Liver (tissue), 9 donors: Measurements from ENCODE around the gene CFTR. TPM values are rescaled to one million over a fixed set of nuclear protein-coding genes. Genes with fewer than 3 reads are reported as not detected.

ENCODE experiments used
- DNase-seq: peaks from one replicate; pipeline ENCODE4 v3.0.0-alpha.2; 2017; ENCODE audit warnings: low spot score
- H3K27ac ChIP-seq, 2 donors: one replicate each; pipeline ENCODE4 v1.7.0; 2013; ENCODE audit warnings: inconsistent platforms in 2 of 2, low read length in 2 of 2, control low read depth in 1 of 2, low read depth in 1 of 2, mild to moderate bottlenecking in 1 of 2
- H3K27me3 ChIP-seq, 4 donors: one replicate each; pipeline versions ENCODE4 v1.6.1 to v1.7.0; 2013; ENCODE audit warnings: low read length in 3 of 4, inconsistent platforms in 1 of 4, mild to moderate bottlenecking in 1 of 4, moderate library complexity in 1 of 4; ENCODE audit not compliant: control insufficient read depth in 4 of 4, insufficient read depth in 4 of 4
- H3K36me3 ChIP-seq, 4 donors: one replicate each; pipeline versions ENCODE4 v1.6.1 to v1.7.0; 2013; ENCODE audit warnings: low read length in 3 of 4, mild to moderate bottlenecking in 3 of 4, low read depth in 1 of 4, moderate library complexity in 1 of 4; ENCODE audit not compliant: control insufficient read depth in 4 of 4, insufficient read depth in 3 of 4
- H3K4me1 ChIP-seq, 4 donors: one replicate each; pipeline versions ENCODE4 v1.6.1 to v1.7.0; 2013; ENCODE audit warnings: low read length in 3 of 4, mild to moderate bottlenecking in 3 of 4, moderate library complexity in 1 of 4; ENCODE audit not compliant: control insufficient read depth in 4 of 4, insufficient read depth in 4 of 4
- H3K4me3 ChIP-seq, 3 donors: one replicate each; pipeline versions ENCODE4 v1.6.1 to v1.7.0; 2013; ENCODE audit warnings: low read length in 3 of 3, control low read depth in 1 of 3, low read depth in 1 of 3, mild to moderate bottlenecking in 1 of 3
- H3K9ac ChIP-seq, 2 donors: one replicate each; pipeline ENCODE4 v1.7.0; 2013; ENCODE audit warnings: low read length in 2 of 2, mild to moderate bottlenecking in 2 of 2, moderate library complexity in 2 of 2, control low read depth in 1 of 2, low read depth in 1 of 2
- H3K9me3 ChIP-seq, 4 donors: one replicate each; pipeline versions ENCODE4 v1.6.1 to v1.7.0; 2013; ENCODE audit warnings: low read length in 3 of 4; ENCODE audit not compliant: control insufficient read depth in 4 of 4
- ATF3 ChIP-seq: IDR thresholded peaks from 2 replicates; pipeline ENCODE4 v1.6.1; 2016; ENCODE audit warnings: antibody characterized with exemption
- CTCF ChIP-seq: fragments of 150-350 bp; IDR thresholded peaks from 2 replicates; pipeline ENCODE4 v1.5.1; 2017; ENCODE audit warnings: improper control_type of control experiment, low read depth, low read length; ENCODE audit not compliant: missing input control
- EGR1 ChIP-seq, 2 donors: IDR thresholded peaks; 2 replicates each; pipeline ENCODE4 v1.6.1; 2016 to 2018; ENCODE audit warnings: antibody characterized with exemption in 2 of 2, low read depth in 2 of 2
- FOXA1 ChIP-seq: IDR thresholded peaks from 2 replicates; pipeline ENCODE4 v1.6.1; 2016; ENCODE audit warnings: antibody characterized with exemption
- FOXA2 ChIP-seq: IDR thresholded peaks from 2 replicates; pipeline ENCODE4 v1.6.1; 2016; ENCODE audit warnings: antibody characterized with exemption
- GABPA ChIP-seq, 2 donors: IDR thresholded peaks in 1 of 2; conservative IDR thresholded peaks in 1 of 2; 2 replicates each; pipeline ENCODE4 v1.6.1; 2016; ENCODE audit warnings: antibody characterized with exemption in 2 of 2, mild to moderate bottlenecking in 1 of 2, moderate library complexity in 1 of 2
- HNF4A ChIP-seq, 2 donors: conservative IDR thresholded peaks; 2 replicates each; pipeline ENCODE4 v1.6.1; 2016; ENCODE audit warnings: antibody characterized with exemption in 2 of 2, mild to moderate bottlenecking in 2 of 2
- HNF4G ChIP-seq: IDR thresholded peaks from 2 replicates; pipeline ENCODE4 v1.6.1; 2016; ENCODE audit warnings: antibody characterized with exemption
- JUND ChIP-seq, 2 donors: IDR thresholded peaks; 2 replicates each; pipeline ENCODE4 v1.6.1; 2016; ENCODE audit warnings: antibody characterized with exemption in 2 of 2
- MAX ChIP-seq: IDR thresholded peaks from 2 replicates; pipeline ENCODE4 v1.6.1; 2016; ENCODE audit warnings: antibody characterized with exemption
- NR2F2 ChIP-seq: IDR thresholded peaks from 2 replicates; pipeline ENCODE4 v1.6.1; 2016; ENCODE audit warnings: antibody characterized with exemption
- RAD21 ChIP-seq, 2 donors: IDR thresholded peaks; 2 replicates each; pipeline ENCODE4 v1.6.1; 2016; ENCODE audit warnings: antibody characterized with exemption in 2 of 2, mild to moderate bottlenecking in 2 of 2
- REST ChIP-seq: IDR thresholded peaks from 2 replicates; pipeline ENCODE4 v1.6.1; 2016; ENCODE audit warnings: antibody characterized with exemption, mild to moderate bottlenecking
- RXRA ChIP-seq, 2 donors: IDR thresholded peaks; 2 replicates each; pipeline ENCODE4 v1.6.1; 2017 to 2018; ENCODE audit warnings: antibody characterized with exemption in 2 of 2, mild to moderate bottlenecking in 1 of 2
- SP1 ChIP-seq: IDR thresholded peaks from 2 replicates; pipeline ENCODE4 v1.6.1; 2018; ENCODE audit warnings: antibody characterized with exemption, mild to moderate bottlenecking
- TAF1 ChIP-seq: conservative IDR thresholded peaks from 2 replicates; pipeline ENCODE4 v1.6.1; 2016; ENCODE audit warnings: antibody characterized with exemption, mild to moderate bottlenecking
- WGBS: extraction: QIAGEN DNeasy Blood & Tissue Kit; methylation state at CpG from one replicate; pipeline ENCODE4 v1.1.7; 2013; 5-methylcytosine and 5-hydroxymethylcytosine counted together
- polyA plus RNA-seq, 2 donors: library from polyadenylated mRNA; stranded (reverse) in 1 of 2; unstranded in 1 of 2; fragments of 200-250 nt in 1 of 2; fragments of >200 nt in 1 of 2; fragmentation: Nextera tagmentation in 1 of 2; extraction: Ambion mirVana in 1 of 2; gene quantifications; one replicate each; pipeline versions ENCODE4 v1.2.1 to v1.2.3, GENCODE V29; 2013 to 2015
- total RNA-seq, 2 donors: library from RNA; depleted of rRNA; stranded (reverse); fragments of >200 nt; gene quantifications; one replicate each; pipeline ENCODE4 v1.2.3, GENCODE V29; 2014
- donor health status: healthy.
- donor health status: healthy.
- donor health status: healthy.
- donor health status: healthy.
- donor health status: healthy.

CFTR gene
- total and polyA plus RNA-seq, 4 donors = 0.75 to 10.5 (median 1.3) TPM

GRCh38 chr7:117669818-117670217 is 190.0 kb downstream of the CFTR start:
- H3K36me3 ChIP-seq = no peaks in the 10 kb centered on the region
- H3K27ac ChIP-seq = no peak overlapping the region
- H3K4me1 ChIP-seq = peaks cover 0 to 13% (median 5%) of the 10 kb centered on the region in 4 donors
- WGBS = 87% methylated on average over 4 of the region's 4 CpGs
- no peak overlapping the region for H3K4me3 ChIP-seq
- DNase-seq = no peak
- H3K9me3 ChIP-seq = no peaks in the 10 kb centered on the region
- H3K27me3 ChIP-seq = no peaks in the 10 kb centered on the region
- H3K9ac ChIP-seq = no peak overlapping the region
- TF ChIP-seq EGR1 (IDR thresholded peaks at IDR 0.05; ENCODE audit: low read depth in 2 of 2) (no peak), SP1 (no peak), CTCF (no peak), HNF4A (conservative IDR thresholded peaks at IDR 0.05) (no peak), TAF1 (no peak), REST (no peak), RAD21 (IDR thresholded peaks at IDR 0.05) (no peak), FOXA2 (no peak), NR2F2 (no peak), ATF3 (no peak), JUND (IDR thresholded peaks at IDR 0.05) (no peak), GABPA (IDR thresholded peaks at IDR 0.05 in 1 of 2, conservative IDR thresholded peaks at IDR 0.05 in 1 of 2) (no peak), FOXA1 (no peak), HNF4G (no peak), MAX (no peak)

- Histone ChIP-seq H3K9me3 (no peaks in the 10 kb centered on the region), H3K27ac (no peak overlapping the region), H3K4me3 (no peak overlapping the region), H3K27me3 (no peaks in the 10 kb centered on the region), H3K9ac (no peak overlapping the region), H3K36me3 (no peaks in the 10 kb centered on the region), H3K4me1 (peaks cover 0 to 13% (median 5%) of the 10 kb centered on the region in 4 donors)
- DNase-seq = no peak
- WGBS = 20% methylated on average over 1 of the region's 1 CpG
- TF ChIP-seq RXRA (IDR thresholded peaks at IDR 0.05) = no peak
- TF ChIP-seq FOXA1 = no peak
- TF ChIP-seq REST = no peak
Measured at GRCh38 chr7:117672453-117672852, 192.6 kb downstream of the CFTR start.
